ENCODE measurements around the gene SIPA1. TPM values are rescaled to one million over a fixed set of nuclear protein-coding genes. Genes with fewer than 3 reads are reported as not detected.

SIPA1 gene
- total RNA-seq, 1 donor from 2014 or later = 42.9 TPM

- no peak for DNase-seq (ENCODE audit: low spot score in 2 of 2, unreplicated experiment in 2 of 2)
- H3K36me3 Mint-ChIP-seq = no peaks in the 10 kb centered on the region
- no peak overlapping the region for H3K4me3 Mint-ChIP-seq
- peaks cover 26% of the 10 kb centered on the region for H3K27me3 Mint-ChIP-seq (ENCODE audit: low read depth)
- no peak for TF ChIP-seq CTCF (IDR thresholded peaks at IDR 0.05; ENCODE audit: unreplicated experiment)
- no peak overlapping the region for H3K27ac Mint-ChIP-seq
- H3K9me3 Mint-ChIP-seq = peaks cover 9% of the 10 kb centered on the region
- H3K4me1 Mint-ChIP-seq = no peaks in the 10 kb centered on the region
Measured at GRCh38 chr11:65698205-65698604, 60.3 kb downstream of the SIPA1 start.

GRCh38 chr11:65699306-65699705, 61.4 kb downstream of the SIPA1 start:
- TF ChIP-seq CTCF (IDR thresholded peaks at IDR 0.05; ENCODE audit: unreplicated experiment) = no peak
- H3K4me3 Mint-ChIP-seq = no peak overlapping the region
- peaks cover 9% of the 10 kb centered on the region for H3K9me3 Mint-ChIP-seq
- no peaks in the 10 kb centered on the region for H3K36me3 Mint-ChIP-seq
- no peak overlapping the region for H3K27ac Mint-ChIP-seq
- DNase-seq (ENCODE audit: low spot score in 2 of 2, unreplicated experiment in 2 of 2) = no peak
- H3K4me1 Mint-ChIP-seq = no peaks in the 10 kb centered on the region
- peaks cover 27% of the 10 kb centered on the region for H3K27me3 Mint-ChIP-seq (ENCODE audit: low read depth)

- TF ChIP-seq CTCF (IDR thresholded peaks at IDR 0.05; ENCODE audit: unreplicated experiment) = no peak
- no peak for DNase-seq (ENCODE audit: low spot score in 2 of 2, unreplicated experiment in 2 of 2)
- Mint-ChIP-seq H3K27me3 (ENCODE audit: low read depth) (peaks cover 30% of the 10 kb centered on the region), H3K9me3 (peaks cover 9% of the 10 kb centered on the region), H3K27ac (no peak overlapping the region), H3K4me3 (no peak overlapping the region), H3K36me3 (no peaks in the 10 kb centered on the region), H3K4me1 (no peaks in the 10 kb centered on the region)
Measured at GRCh38 chr11:65700399-65700798, 62.5 kb downstream of the SIPA1 start.

Small RNAs within 50 kb of the gene (microRNA-seq; reads per million reads assigned to microRNA genes)
- gene MIR4489 = not detected
- gene MIR4690 = not detected

Other genes starting within 250 kb of the SIPA1 start
- gene NEAT1, start 215.3 kb upstream of the SIPA1 start, total RNA-seq = 236 to 269 TPM (median 246 TPM) in 3 replicates
- 15,343 to 16,172 TPM (median 16,018 TPM) in 3 replicates for gene MALAT1, start 139.1 kb upstream of the SIPA1 start, total RNA-seq
- 83.4 to 91.1 TPM (median 89.5 TPM) in 3 replicates for gene SCYL1, start 113.0 kb upstream of the SIPA1 start, total RNA-seq
- 314 to 333 TPM (median 318 TPM) in 3 replicates for gene LTBP3, start 79.7 kb upstream of the SIPA1 start, total RNA-seq
- gene ZNRD2, start 67.6 kb upstream of the SIPA1 start, total RNA-seq = 23.1 to 27.8 TPM (median 27.4 TPM) in 3 replicates
- gene FAM89B, start 65.6 kb upstream of the SIPA1 start, total RNA-seq = 56.7 to 61.5 TPM (median 57.6 TPM) in 3 replicates
- gene EHBP1L1, start 62.0 kb upstream of the SIPA1 start, total RNA-seq = 30.4 to 35.2 TPM (median 33.8 TPM) in 3 replicates
- 0.95 to 2.4 TPM (median 1.7 TPM) in 3 replicates for gene KCNK7, start 42.3 kb upstream of the SIPA1 start, total RNA-seq
- 46.8 to 52.0 TPM (median 47.5 TPM) in 3 replicates for gene MAP3K11, start 23.9 kb upstream of the SIPA1 start, total RNA-seq
- 59.0 to 61.8 TPM (median 61.3 TPM) in 3 replicates for gene PCNX3, start 22.3 kb upstream of the SIPA1 start, total RNA-seq
- 95.6 to 98.8 TPM (median 96.8 TPM) in 3 replicates for gene RELA, start 24.8 kb downstream of the SIPA1 start, total RNA-seq
- 72.0 to 77.8 TPM (median 77.1 TPM) in 3 replicates for gene KAT5, start 74.2 kb downstream of the SIPA1 start, total RNA-seq
- 41.8 to 45.0 TPM (median 42.4 TPM) in 3 replicates for gene RNASEH2C, start 82.7 kb downstream of the SIPA1 start, total RNA-seq
- gene AP5B1, start 142.9 kb downstream of the SIPA1 start, total RNA-seq = 23.3 to 24.9 TPM (median 24.3 TPM) in 3 replicates
- gene OVOL1, start 149.0 kb downstream of the SIPA1 start, total RNA-seq = 3.9 to 4.7 TPM (median 4.3 TPM) in 3 replicates
- gene SNX32, start 195.9 kb downstream of the SIPA1 start, total RNA-seq = 6.8 to 10.7 TPM (median 7.5 TPM) in 3 replicates
- gene CFL1, start 220.1 kb downstream of the SIPA1 start, total RNA-seq = 730 to 758 TPM (median 736 TPM) in 3 replicates
- gene MUS81, start 222.3 kb downstream of the SIPA1 start, total RNA-seq = 73.3 to 74.9 TPM (median 73.7 TPM) in 3 replicates
- gene EFEMP2, start 234.7 kb downstream of the SIPA1 start, total RNA-seq = 203 to 216 TPM (median 211 TPM) in 3 replicates
- gene CTSW, start 241.7 kb downstream of the SIPA1 start, total RNA-seq = not detected in 3 replicates

Measured in mesothelial cell of epicardium (in vitro differentiated cells).